Activated T-helper 17 cell treated with anti-CD3 and anti-CD28 coated beads, Interleukin-2, amount 50 U/mL, for 72 hours (primary cell): ENCODE data around the gene PXT1. TPM values are rescaled to one million over a fixed set of nuclear protein-coding genes. Genes with fewer than 3 reads are reported as not detected.

Experiments used
- ATAC-seq: fragments of 150-1000 bp; cut with Tn5 transposase; replicated peaks from 2 replicates; pipeline ENCODE4 v1.10.0; 2021; ENCODE audit warnings: mild to moderate bottlenecking, moderate library complexity
- H3K27ac Mint-ChIP-seq: one replicate; pipeline ENCODE4 v1.8.0; 2022; ENCODE audit warnings: mixed read lengths
- H3K27me3 Mint-ChIP-seq: one replicate; pipeline ENCODE4 v1.8.0; 2022; ENCODE audit warnings: mixed read lengths
- H3K36me3 Mint-ChIP-seq: one replicate; pipeline ENCODE4 v1.8.0; 2022; ENCODE audit warnings: low read depth, mild to moderate bottlenecking, mixed read lengths
- H3K4me1 Mint-ChIP-seq: one replicate; pipeline ENCODE4 v1.8.0; 2022; ENCODE audit warnings: mixed read lengths
- H3K4me3 Mint-ChIP-seq: one replicate; pipeline ENCODE4 v1.8.0; 2022; ENCODE audit warnings: mild to moderate bottlenecking, mixed read lengths
- H3K9me3 Mint-ChIP-seq: one replicate; pipeline ENCODE4 v1.8.0; 2022; ENCODE audit warnings: mixed read lengths
- total RNA-seq, 2 donors: library from RNA; stranded (reverse); gene quantifications; one replicate each; pipeline ENCODE4 v1.2.3, GENCODE V29; 2022

Gene PXT1
- total RNA-seq, 2 donors from 2014 or later = 0.11 to 0.87 TPM

DNA sequence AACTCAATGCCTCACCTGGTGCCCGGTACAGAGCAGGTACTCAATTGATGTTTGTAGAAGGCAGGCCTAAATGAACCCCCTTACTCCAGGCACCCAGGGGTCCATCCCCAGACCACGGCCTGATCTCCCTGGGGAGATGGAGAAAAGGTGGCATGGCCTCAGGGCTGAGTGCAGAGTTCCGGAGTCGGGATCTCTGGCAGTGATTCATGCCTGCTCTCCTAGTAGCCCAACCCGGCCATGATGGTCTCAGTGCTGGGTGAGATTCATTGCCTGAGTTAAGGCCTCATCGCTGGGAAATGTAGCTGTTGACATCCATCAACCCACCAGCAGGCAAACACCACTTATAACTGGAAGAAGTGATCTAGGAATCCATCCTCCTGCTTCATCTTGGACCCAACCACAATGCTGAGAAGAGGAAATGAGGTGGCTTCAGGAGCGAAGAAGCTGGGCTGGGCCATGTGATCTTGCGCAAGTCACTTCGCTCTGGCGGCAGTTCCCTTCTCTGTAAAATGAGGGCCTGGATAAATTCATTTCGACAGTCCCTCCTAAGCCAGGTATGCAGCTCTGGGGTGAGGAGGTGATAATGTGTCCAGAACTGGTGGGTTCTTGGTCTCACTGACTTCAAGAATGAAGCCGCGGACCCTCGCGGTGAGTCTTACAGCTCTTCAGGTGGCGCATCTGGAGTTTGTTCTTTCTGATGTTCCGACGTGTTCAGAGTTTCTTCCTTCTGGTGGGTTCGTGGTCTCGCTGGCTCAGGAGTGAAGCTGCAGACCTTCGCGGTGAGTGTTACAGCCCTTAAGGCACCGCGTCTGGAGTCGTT lies 79.9 kb downstream of the PXT1 start:
- H3K27ac Mint-ChIP-seq = no peak overlapping the region
- no peak overlapping the region for H3K4me3 Mint-ChIP-seq
- no peak for ATAC-seq
- H3K4me1 Mint-ChIP-seq = no peaks in the 10 kb centered on the region
- H3K36me3 Mint-ChIP-seq = no peaks in the 10 kb centered on the region
- no peaks in the 10 kb centered on the region for H3K27me3 Mint-ChIP-seq
- no peaks in the 10 kb centered on the region for H3K9me3 Mint-ChIP-seq

DNA sequence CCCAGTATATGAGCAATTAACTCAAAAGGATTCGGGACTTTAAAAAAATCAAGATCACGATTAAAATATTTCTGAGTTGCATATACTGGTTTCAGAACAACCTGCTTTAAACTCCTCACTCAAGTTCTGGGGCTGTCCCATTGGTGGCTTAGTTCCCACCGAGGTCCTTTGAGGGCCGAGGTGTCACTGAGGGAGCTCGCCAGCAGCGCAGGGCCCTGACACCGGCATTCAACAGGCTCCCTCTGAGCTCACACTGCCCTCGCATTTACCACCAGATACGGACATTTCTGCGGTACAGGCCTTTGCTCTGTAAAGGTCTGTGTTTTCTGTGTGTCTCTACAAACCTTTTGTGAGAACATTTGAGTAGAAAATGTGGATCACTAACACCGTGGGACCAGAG lies 81.6 kb downstream of the PXT1 start:
- Mint-ChIP-seq H3K27ac (no peak overlapping the region), H3K4me3 (no peak overlapping the region), H3K4me1 (no peaks in the 10 kb centered on the region), H3K36me3 (no peaks in the 10 kb centered on the region), H3K27me3 (peaks cover 5% of the 10 kb centered on the region), H3K9me3 (no peaks in the 10 kb centered on the region)
- no peak for ATAC-seq

DNA sequence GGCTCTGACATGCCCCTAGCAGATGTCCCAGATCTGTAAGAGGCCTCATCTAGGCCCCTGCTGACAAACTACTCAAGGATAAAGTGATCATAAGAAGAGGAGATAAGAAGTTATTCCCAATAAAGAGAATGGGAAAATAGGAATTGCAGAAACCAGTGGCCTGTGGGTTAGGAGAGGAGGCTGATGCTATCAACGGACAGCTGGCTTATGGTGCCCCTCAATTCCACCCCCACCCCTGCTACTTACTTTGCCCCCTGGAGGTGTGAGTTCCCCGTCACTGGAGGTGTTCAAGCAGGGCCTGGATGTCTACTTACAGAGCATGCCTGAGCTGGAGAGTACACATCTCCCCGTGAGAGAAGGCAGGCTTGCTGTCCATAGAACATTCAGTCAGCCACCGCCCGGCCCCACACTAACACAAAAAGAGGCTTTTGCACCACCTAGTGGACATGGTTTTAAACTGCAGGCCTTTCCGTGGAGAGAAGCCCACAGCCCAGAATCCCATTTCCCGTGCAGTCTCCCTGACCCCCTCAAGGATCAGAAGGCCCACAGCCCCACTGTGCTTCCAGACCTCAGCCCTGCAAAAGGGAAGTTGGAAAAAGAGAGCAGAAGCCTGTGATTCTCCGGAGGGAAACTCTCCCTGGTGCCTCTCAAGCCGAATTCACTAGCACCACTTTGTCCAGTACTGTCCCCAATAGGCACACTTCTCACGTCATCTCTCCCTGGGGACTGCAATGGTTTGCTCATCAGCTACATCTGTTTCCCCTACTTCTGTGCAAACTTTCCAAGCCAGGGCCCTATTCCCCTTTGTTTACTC lies 82.2 kb downstream of the PXT1 start:
- H3K36me3 Mint-ChIP-seq = no peaks in the 10 kb centered on the region
- H3K9me3 Mint-ChIP-seq = no peaks in the 10 kb centered on the region
- H3K27ac Mint-ChIP-seq = no peak overlapping the region
- peak; percentile 65 for ATAC-seq
- H3K4me1 Mint-ChIP-seq = peaks cover 6% of the 10 kb centered on the region
- no peak overlapping the region for H3K4me3 Mint-ChIP-seq
- H3K27me3 Mint-ChIP-seq = peaks cover 5% of the 10 kb centered on the region

DNA sequence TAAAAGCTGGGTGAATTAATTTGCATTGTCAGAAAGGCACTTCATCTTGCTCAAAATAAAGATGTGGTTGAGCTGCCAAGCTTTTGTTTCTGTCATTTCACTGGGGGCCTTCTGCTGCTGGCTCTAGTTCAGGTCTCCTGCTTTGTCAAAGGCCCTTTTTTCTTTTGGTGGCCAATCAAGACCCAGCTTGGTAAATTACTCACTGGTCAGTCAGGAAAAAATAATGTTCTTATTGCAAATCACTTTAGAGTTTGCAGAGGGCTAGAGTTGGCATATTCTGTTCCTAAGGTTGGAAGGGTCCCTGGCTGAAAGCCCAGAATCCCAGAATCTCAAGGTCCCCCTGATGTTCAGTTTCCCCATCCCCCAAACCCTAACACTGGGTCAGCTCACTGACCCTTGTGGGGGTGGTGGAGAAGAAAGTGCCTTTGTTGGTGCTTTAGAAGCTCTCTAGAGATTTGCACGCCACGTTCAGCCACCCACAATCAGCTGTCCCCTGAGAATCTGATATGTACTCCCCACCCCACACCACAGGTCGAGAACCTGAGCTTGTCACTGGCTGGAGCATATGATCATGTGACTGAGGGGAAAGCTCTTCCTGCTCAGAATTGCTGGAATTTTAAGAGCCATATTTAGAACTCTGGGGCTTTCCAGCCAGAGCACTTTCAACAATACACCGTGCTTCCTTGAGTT lies 84.3 kb downstream of the PXT1 start:
- no peaks in the 10 kb centered on the region for H3K9me3 Mint-ChIP-seq
- H3K27ac Mint-ChIP-seq = no peak overlapping the region
- H3K4me1 Mint-ChIP-seq = peaks cover 8% of the 10 kb centered on the region
- no peak overlapping the region for H3K4me3 Mint-ChIP-seq
- H3K36me3 Mint-ChIP-seq = no peaks in the 10 kb centered on the region
- ATAC-seq = no peak
- H3K27me3 Mint-ChIP-seq = peaks cover 8% of the 10 kb centered on the region

DNA sequence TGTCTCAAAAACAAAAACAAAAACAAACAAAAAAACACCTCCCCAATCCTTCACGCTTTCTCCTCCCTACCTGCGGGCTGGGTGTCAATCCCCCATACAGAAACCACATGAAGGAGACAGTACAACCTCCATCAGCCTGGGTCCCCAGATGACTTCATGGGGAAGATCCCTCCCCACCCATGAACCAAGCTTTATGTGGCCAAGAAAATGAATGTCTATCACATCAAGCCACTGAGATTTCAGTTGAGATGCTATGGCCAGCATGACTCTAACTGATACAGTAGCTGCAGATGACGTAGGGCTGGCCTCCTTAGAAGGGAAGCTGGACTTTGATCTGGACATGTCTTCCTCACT lies 84.8 kb downstream of the PXT1 start:
- no peak overlapping the region for H3K27ac Mint-ChIP-seq
- no peaks in the 10 kb centered on the region for H3K9me3 Mint-ChIP-seq
- no peak overlapping the region for H3K4me3 Mint-ChIP-seq
- peaks cover 8% of the 10 kb centered on the region for H3K4me1 Mint-ChIP-seq
- H3K27me3 Mint-ChIP-seq = peaks cover 8% of the 10 kb centered on the region
- H3K36me3 Mint-ChIP-seq = no peaks in the 10 kb centered on the region
- peak; percentile 61 for ATAC-seq

DNA sequence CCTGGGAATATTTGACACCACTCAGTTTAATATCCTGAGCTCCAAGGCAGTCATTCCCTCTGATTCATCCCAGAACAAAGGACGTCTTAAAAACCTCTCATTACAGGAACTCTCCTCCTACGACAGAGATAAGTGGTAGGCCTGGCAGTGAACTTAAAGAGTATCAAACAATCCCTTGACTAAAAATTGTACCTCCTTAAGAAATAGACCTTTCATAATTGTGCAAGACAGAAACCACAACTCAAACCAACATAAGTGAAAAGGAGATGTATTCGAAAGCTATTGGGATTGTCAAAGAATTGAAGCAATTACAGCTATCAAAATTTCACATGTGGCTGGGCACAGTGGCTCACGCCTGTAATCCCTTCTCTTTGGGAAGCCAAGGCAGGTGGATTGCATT lies 86.8 kb downstream of the PXT1 start:
- Mint-ChIP-seq H3K27me3 (peaks cover 8% of the 10 kb centered on the region), H3K27ac (peak overlapping the region; percentile 46), H3K4me1 (peaks cover 8% of the 10 kb centered on the region), H3K36me3 (no peaks in the 10 kb centered on the region), H3K9me3 (no peaks in the 10 kb centered on the region), H3K4me3 (no peak overlapping the region)
- ATAC-seq = peak; percentile 76

DNA sequence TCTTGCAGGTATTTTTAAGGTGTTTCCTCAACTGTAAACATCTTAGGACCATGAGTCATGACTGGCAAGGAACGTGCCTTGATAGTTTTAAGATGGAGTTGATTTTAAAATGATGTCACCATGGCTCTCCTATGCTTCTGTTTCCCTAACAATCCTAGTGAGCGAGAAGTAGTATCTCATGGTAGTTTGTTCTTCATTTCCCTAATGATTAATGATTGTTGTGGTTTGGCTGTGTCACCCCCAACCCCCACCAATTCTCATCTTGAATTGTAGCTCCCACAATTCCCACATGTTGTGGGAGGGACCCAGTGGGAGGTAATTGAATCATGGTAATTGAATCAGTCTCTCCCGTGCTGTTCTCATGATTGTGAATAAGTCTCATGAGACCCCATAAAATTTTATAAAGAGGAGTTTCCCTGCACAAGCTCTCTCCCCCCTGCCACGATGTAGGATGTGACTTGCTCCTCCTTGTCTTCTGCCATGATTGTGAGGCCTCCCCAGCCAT lies 89.2 kb downstream of the PXT1 start:
- Mint-ChIP-seq H3K4me3 (no peak overlapping the region), H3K4me1 (peaks cover 8% of the 10 kb centered on the region), H3K9me3 (no peaks in the 10 kb centered on the region), H3K27me3 (peaks cover 8% of the 10 kb centered on the region), H3K27ac (no peak overlapping the region), H3K36me3 (no peaks in the 10 kb centered on the region)
- ATAC-seq = no peak

DNA sequence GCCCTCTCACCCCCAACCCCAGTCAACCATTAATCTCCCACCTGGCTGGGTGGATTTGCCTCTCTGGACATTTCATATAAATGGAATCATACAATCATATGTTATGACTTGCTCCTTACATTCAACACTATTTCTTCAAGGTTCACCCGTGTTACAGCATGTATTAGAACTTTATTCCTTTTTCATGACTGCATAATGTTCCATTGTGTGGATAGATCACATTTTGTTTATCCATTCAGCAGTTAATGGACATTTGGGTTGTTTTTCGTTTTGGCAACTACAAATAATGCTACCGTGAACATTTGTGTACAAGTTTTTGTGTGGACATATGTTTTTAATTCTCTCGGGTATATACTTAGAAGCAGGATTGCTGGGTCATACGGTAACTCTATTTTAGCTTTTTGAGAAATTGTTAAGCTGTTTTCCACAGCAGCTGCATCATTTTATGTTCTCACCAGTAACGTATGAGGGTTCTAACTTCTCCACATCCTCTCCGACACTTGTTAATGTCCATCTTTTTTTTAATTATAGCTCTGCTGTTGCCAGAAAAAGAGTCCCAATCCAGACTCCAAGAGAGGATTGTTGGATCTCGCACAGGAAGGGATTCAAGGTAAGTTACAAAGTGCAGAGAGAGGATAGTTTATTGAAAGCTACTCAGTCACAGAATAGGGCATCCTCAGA lies 90.0 kb downstream of the PXT1 start:
- Mint-ChIP-seq H3K36me3 (no peaks in the 10 kb centered on the region), H3K27me3 (peaks cover 8% of the 10 kb centered on the region), H3K27ac (no peak overlapping the region), H3K4me3 (no peak overlapping the region), H3K9me3 (no peaks in the 10 kb centered on the region), H3K4me1 (peaks cover 8% of the 10 kb centered on the region)
- ATAC-seq = no peak

DNA sequence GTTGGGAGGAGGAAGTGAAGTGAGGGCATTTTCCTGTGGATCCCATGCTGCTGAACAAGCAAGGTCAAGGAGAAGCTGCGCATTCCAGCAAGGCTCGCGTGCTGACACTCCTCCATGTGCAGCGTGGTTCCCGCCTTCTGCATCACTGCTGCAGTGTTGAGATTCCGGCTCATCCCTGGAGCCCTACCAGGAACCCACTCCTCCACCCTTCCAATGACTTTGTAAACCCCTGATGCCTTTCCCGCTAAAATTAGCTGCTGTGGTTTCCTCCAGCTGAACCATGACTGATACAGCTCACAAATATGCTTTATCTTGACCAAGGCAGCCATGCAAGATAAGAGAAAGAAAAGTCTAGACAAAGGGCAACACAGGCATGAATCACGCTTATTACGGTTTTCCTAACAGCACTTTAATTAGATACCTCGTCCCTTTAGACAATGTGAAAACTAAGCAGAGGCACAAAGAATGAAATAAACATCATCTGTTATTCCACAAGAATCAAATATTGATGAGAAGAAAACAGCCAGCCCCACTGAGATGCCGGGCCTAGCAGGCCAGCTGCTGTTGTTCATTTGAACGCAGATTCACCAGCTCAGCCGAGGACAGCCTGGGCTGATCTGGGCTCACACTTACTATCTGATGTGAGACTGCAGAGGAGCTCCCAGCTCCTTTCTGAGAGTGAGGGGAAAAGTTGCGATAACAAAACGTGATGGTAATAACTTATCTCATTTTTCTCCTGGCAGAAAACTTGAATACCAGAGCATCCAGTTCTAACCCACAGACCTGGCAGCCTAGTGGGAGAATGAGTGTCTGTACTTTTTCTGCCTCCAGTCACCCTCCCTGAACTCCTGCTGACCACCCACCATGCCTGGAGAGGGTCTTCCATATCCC lies 91.7 kb downstream of the PXT1 start:
- Mint-ChIP-seq H3K4me3 (no peak overlapping the region), H3K9me3 (no peaks in the 10 kb centered on the region), H3K27ac (no peak overlapping the region), H3K36me3 (no peaks in the 10 kb centered on the region), H3K4me1 (peaks cover 6% of the 10 kb centered on the region), H3K27me3 (peaks cover 3% of the 10 kb centered on the region)
- no peak for ATAC-seq

DNA sequence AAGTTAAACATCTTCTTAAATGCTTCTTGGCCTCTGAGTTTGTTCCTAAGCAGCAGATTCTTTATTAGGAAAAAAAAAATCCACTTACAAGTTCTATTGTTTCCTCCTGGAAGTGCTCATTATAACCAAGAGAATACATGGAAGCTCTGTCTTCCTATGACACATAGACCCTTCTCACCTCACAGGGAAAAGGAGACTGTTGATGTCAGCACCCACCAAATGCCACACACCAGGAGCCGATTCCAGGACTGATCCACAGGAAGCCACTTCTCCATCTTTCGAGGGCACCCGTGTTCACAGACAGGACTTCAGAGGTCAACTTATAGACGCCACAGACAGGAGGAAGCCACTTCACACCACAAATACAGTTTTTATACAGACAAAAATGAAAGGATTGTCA lies 92.6 kb downstream of the PXT1 start:
- H3K4me1 Mint-ChIP-seq = no peaks in the 10 kb centered on the region

DNA sequence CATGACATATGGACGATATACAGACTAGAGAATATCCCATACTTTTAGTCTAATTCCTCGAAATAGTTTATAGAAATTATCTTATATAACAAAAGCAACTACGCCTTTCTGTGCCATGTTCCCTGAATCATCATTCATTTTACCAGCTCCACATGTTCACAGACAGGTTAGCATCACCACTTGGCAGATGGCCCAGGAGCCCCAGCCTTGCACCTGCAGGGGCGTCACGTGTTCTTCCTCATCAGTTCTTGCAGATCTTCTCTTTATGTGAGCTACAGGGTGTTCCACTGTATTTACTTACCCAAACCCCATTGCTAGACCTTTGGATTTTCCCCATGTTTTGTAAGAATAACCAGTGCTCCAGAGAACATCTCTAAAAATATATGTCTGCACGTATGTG lies 93.4 kb downstream of the PXT1 start:
- no peaks in the 10 kb centered on the region for H3K4me1 Mint-ChIP-seq
- ATAC-seq = no peak
- no peak overlapping the region for H3K4me3 Mint-ChIP-seq
- no peaks in the 10 kb centered on the region for H3K9me3 Mint-ChIP-seq
- H3K27me3 Mint-ChIP-seq = peaks cover under 1% of the 10 kb centered on the region
- no peaks in the 10 kb centered on the region for H3K36me3 Mint-ChIP-seq
- H3K27ac Mint-ChIP-seq = no peak overlapping the region

More for the DNA sequence above, 92.6 kb downstream of the PXT1 start:
- H3K27ac Mint-ChIP-seq = no peak overlapping the region
- no peak for ATAC-seq
- H3K36me3 Mint-ChIP-seq = no peaks in the 10 kb centered on the region
- H3K4me3 Mint-ChIP-seq = no peak overlapping the region
- no peaks in the 10 kb centered on the region for H3K9me3 Mint-ChIP-seq
- H3K27me3 Mint-ChIP-seq = peaks cover 3% of the 10 kb centered on the region

DNA sequence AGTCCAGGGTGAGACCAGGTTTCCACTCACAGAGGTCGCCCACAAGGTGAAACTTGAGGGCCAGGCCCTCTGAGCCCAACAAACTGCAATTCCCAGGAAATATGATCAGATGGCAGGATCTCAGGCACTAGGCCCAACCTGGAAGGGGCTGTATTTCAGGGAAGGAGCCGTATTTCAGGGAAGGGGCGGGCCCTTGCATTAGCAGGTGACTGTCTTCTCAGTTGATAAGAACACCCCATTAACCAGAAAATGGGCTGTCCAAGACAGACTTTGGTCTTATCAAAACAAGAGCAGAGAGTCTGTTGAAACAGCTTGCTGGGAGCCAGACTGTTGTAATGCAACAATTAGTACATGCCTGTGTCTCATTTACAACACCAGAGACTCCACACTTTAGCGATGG lies 95.0 kb downstream of the PXT1 start:
- Mint-ChIP-seq H3K9me3 (no peaks in the 10 kb centered on the region), H3K4me3 (no peak overlapping the region), H3K27me3 (no peaks in the 10 kb centered on the region), H3K4me1 (no peaks in the 10 kb centered on the region), H3K36me3 (no peaks in the 10 kb centered on the region), H3K27ac (no peak overlapping the region)
- ATAC-seq = no peak

DNA sequence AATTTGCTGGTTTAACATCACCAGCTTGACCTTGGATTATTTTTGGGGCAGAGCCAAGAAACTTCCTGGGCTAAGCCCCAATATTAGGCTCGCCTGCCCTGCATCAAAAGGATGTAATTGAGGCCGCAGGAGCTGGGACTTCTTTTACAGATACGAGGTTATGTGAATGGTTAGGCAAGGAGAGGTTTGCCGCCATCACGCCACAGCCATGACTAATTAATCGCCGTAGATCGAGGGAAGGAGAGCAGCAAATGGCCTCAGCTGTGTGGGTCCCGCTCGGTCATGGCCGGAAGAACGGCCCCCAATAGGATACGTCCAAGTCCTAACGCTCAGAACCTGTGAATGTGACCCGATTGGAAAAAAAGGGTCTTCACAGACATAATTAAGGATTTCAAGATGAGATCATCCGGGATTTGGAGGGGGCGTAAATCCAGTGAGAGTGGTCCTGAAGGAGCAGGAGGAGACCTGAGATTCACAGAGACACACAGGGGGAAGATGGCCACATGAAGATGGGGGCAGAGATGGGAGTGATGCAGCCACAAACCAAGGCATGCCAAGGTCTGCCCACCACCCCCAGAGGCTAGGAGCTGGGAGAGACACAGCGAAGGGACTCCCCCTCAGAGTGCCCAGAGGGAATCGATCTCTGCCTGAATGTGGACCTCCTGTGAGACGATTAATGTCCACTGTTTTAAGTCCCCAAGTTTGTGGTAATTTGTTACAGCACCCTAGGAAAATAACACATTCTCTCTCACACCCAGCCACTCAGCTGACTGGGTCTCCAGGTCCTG lies 96.0 kb downstream of the PXT1 start:
- Mint-ChIP-seq H3K27me3 (no peaks in the 10 kb centered on the region), H3K36me3 (no peaks in the 10 kb centered on the region), H3K27ac (no peak overlapping the region), H3K4me3 (no peak overlapping the region), H3K4me1 (no peaks in the 10 kb centered on the region), H3K9me3 (no peaks in the 10 kb centered on the region)
- ATAC-seq = no peak
